OCI-LY3 (cell line): ENCODE results near the gene FBXW7.

ENCODE experiments used
- H2AFZ ChIP-seq: fragments of 200-600, 300-600 bp; shearing (Covaris generic); 2 replicates; pipeline ENCODE4 v1.6.0; 2014; ENCODE audit warnings: antibody characterized with exemption, low read depth, low read length
- H3K27ac ChIP-seq: fragments of 200-600, 300-600 bp; sonication (generic); 2 replicates; pipeline ENCODE4 v1.5.1; 2014; ENCODE audit warnings: mild to moderate bottlenecking, low read length, moderate library complexity, mixed read lengths
- H3K27me3 ChIP-seq: fragments of 200-600, 300-600 bp; sonication (generic); 2 replicates; pipeline ENCODE4 v1.6.1; 2014; ENCODE audit warnings: low read depth, low read length, mixed read lengths
- H3K36me3 ChIP-seq: fragments of 200-600, 300-600 bp; sonication (generic); replicated peaks from 2 replicates; pipeline ENCODE3; 2014; ENCODE audit warnings: low read depth, low read length, mixed read lengths
- H3K4me1 ChIP-seq: fragments of 300-600, 200-600 bp; sonication (generic); 2 replicates; pipeline ENCODE4 v1.6.1; 2014; ENCODE audit warnings: low read length, mixed read lengths
- H3K4me2 ChIP-seq: fragments of 200-600, 300-600 bp; sonication (generic); 2 replicates; pipeline ENCODE4 v1.6.1; 2014; ENCODE audit warnings: low read length, mixed read lengths
- H3K4me3 ChIP-seq: fragments of 300-600, 200-600 bp; sonication (generic); 2 replicates; pipeline ENCODE4 v1.5.1; 2014; ENCODE audit warnings: antibody characterized with exemption, mild to moderate bottlenecking, low read length, moderate library complexity
- H3K79me2 ChIP-seq: fragments of 300-600, 200-600 bp; shearing (Covaris generic); 2 replicates; pipeline ENCODE4 v1.6.1; 2014; ENCODE audit warnings: mild to moderate bottlenecking, low read length, mixed read lengths
- H3K9ac ChIP-seq: fragments of 300-600, 200-600 bp; shearing (Covaris generic); 2 replicates; pipeline ENCODE4 v1.6.0; 2014; ENCODE audit warnings: mild to moderate bottlenecking, low read length, moderate library complexity
- H3K9me3 ChIP-seq: fragments of 200-600, 300-600 bp; shearing (Covaris generic); 2 replicates; pipeline ENCODE4 v1.6.1; 2014; ENCODE audit warnings: low read length, mixed read lengths; ENCODE audit not compliant: insufficient read depth
- H4K20me1 ChIP-seq: fragments of 200-600, 300-600 bp; sonication (generic); 2 replicates; pipeline ENCODE4 v1.6.1; 2016; ENCODE audit warnings: low read length, mixed read lengths; ENCODE audit not compliant: insufficient read depth
- EZH2phosphoT487 ChIP-seq: fragments of 200-600 bp; shearing (Covaris generic); IDR thresholded peaks from 2 replicates; pipeline ENCODE4 v1.6.1; 2018; ENCODE audit warnings: antibody characterized with exemption, mixed run types, low read depth
- TF ChIP-seq, protein P1 (sequence below): fragments of 200-600, 300-600 bp; sonication (generic); IDR thresholded peaks from 2 replicates; pipeline ENCODE4 v1.5.1; 2014; ENCODE audit warnings: antibody characterized with exemption, low read length, low read depth

The FBXW7 gene

DNA sequence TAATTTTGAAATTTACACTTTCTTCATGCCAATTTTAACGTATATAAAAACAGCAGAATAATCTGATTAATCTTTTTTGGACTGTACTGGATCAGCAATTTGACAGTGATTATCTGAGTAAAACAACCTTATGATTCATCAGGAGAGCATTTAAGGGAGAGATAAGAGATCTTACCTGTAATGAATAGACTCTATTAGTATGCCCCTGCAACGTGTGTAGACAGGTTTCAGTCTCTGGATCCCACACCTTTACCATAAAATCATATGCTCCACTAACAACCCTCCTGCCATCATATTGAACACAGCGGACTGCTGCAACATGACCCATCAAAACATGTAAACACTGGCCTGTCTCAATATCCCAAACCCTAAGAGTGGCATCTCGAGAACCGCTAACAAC lies 210.1 kb downstream of the FBXW7 start:
- Histone ChIP-seq H3K27me3 (no peaks in the 10 kb centered on the region), H2AFZ (no peak overlapping the region), H3K36me3 (peaks cover 65% of the 10 kb centered on the region), H3K4me2 (no peak overlapping the region), H3K4me1 (no peaks in the 10 kb centered on the region), H4K20me1 (no peaks in the 10 kb centered on the region), H3K4me3 (no peak overlapping the region), H3K27ac (no peak overlapping the region), H3K79me2 (no peaks in the 10 kb centered on the region), H3K9ac (no peak overlapping the region), H3K9me3 (no peaks in the 10 kb centered on the region)
- no peak for TF ChIP-seq EZH2phosphoT487
- TF ChIP-seq, protein P1, sequence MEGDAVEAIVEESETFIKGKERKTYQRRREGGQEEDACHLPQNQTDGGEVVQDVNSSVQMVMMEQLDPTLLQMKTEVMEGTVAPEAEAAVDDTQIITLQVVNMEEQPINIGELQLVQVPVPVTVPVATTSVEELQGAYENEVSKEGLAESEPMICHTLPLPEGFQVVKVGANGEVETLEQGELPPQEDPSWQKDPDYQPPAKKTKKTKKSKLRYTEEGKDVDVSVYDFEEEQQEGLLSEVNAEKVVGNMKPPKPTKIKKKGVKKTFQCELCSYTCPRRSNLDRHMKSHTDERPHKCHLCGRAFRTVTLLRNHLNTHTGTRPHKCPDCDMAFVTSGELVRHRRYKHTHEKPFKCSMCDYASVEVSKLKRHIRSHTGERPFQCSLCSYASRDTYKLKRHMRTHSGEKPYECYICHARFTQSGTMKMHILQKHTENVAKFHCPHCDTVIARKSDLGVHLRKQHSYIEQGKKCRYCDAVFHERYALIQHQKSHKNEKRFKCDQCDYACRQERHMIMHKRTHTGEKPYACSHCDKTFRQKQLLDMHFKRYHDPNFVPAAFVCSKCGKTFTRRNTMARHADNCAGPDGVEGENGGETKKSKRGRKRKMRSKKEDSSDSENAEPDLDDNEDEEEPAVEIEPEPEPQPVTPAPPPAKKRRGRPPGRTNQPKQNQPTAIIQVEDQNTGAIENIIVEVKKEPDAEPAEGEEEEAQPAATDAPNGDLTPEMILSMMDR = no peak

DNA sequence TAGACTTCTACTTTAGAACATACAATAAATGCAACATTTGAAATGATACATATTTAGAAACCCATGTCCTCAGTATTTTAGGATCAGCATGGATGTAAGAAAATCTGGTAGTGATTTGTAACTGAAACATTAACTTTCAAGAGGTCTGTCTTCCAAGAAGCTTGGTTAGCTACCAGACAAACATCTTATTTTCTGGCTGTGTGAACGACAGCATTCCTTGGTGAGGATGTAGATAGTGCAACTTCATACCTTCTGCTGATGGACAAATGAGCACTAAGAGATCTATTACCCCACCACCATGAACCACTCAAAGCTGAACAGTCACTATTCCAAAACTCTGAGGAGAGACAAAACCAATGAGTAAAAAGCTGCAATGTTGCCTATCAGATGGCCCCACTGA lies 212.7 kb downstream of the FBXW7 start:
- H3K27ac ChIP-seq = no peak overlapping the region

DNA sequence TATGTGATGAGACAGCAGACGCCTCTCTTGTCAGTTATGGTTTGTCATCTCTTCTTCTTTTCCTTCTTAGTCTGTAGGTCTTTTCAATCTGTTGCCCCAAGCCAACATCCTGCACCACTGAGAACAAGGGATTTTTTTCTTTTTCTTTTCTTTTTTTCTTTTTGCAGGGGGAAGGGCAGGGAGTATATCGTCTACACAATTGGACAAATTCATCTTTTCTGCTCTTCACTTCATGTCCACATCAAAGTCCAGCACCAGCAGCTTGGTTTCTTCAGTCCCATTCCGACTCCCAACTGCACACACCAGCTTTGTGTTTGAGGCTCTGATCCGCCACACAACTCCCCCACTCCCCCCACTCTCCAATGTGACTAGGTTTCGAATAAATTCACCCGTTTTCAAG lies 213.2 kb downstream of the FBXW7 start:
- no peak overlapping the region for H3K27ac ChIP-seq
- H3K9me3 ChIP-seq = no peaks in the 10 kb centered on the region
- no peak overlapping the region for H2AFZ ChIP-seq
- no peaks in the 10 kb centered on the region for H3K27me3 ChIP-seq
- no peaks in the 10 kb centered on the region for H3K79me2 ChIP-seq
- H3K4me1 ChIP-seq = no peaks in the 10 kb centered on the region
- no peak overlapping the region for H3K9ac ChIP-seq
- H3K4me2 ChIP-seq = no peak overlapping the region
- H4K20me1 ChIP-seq = no peaks in the 10 kb centered on the region
- H3K4me3 ChIP-seq = no peak overlapping the region
- no peak for TF ChIP-seq EZH2phosphoT487
- TF ChIP-seq, protein P1 = no peak
- peaks cover 51% of the 10 kb centered on the region for H3K36me3 ChIP-seq

More for the DNA sequence above, 212.7 kb downstream of the FBXW7 start:
- Histone ChIP-seq H3K4me1 (no peaks in the 10 kb centered on the region), H3K9me3 (no peaks in the 10 kb centered on the region), H3K27me3 (no peaks in the 10 kb centered on the region), H3K79me2 (no peaks in the 10 kb centered on the region), H3K36me3 (peaks cover 57% of the 10 kb centered on the region), H3K4me3 (no peak overlapping the region), H2AFZ (no peak overlapping the region), H3K9ac (no peak overlapping the region), H4K20me1 (no peaks in the 10 kb centered on the region), H3K4me2 (no peak overlapping the region)
- TF ChIP-seq, protein P1 = no peak
- TF ChIP-seq EZH2phosphoT487 = no peak

DNA sequence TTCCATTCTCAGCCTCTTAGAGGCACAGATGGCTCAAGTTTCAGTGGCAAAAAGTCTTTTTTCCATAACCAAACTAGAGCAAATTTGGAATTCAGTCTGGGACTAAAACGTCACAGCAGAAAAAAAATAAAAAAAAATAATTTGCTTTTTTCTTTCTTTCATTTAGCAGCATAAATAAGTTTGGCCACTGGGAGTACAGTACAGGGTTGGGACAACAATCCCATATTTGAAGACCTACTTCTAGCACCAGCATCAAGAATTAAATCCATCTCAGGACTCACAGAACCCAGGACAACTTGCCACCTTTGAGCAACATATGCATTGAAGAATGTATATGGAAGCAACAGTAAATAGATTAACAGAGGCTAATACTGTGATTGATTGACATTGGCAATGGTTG lies 214.0 kb downstream of the FBXW7 start:
- Histone ChIP-seq H3K9me3 (no peaks in the 10 kb centered on the region), H3K79me2 (no peaks in the 10 kb centered on the region), H3K27me3 (no peaks in the 10 kb centered on the region), H3K9ac (no peak overlapping the region), H3K4me1 (no peaks in the 10 kb centered on the region), H3K27ac (no peak overlapping the region), H4K20me1 (no peaks in the 10 kb centered on the region; the same call in 1 of the 2 replicates), H3K4me2 (no peak overlapping the region), H3K4me3 (no peak overlapping the region), H2AFZ (no peak overlapping the region), H3K36me3 (peaks cover 46% of the 10 kb centered on the region)
- TF ChIP-seq, protein P1 = no peak
- no peak for TF ChIP-seq EZH2phosphoT487
